GM19467 (cell line): ENCODE data around the gene ZNF660.

Source experiments
- ATAC-seq: cut with Tn5 transposase; IDR thresholded peaks from one replicate; pipeline ENCODE4 v1.9.1; 2021; ENCODE audit warnings: mild to moderate bottlenecking, moderate library complexity; ENCODE audit not compliant: unreplicated experiment

ZNF660 gene

DNA sequence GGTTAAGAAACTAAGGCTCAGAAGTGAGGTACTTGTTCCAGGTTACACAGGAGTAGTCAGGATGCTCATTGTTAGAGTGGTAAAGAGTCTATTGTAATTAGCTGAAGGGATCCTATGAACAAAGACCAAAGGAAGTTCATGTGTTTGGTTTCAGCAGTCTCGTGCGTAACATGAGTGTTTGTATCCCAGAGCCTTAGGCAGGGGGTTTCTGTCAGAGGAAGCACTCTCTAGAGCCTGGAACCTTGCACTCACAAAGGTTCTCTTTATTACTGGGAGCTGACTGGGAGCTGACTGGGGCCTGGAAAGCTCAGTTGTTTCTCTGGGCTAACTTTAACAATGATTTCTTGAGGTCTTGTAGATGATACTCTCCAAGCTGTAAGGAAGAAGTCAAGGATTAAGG is 44.0 kb downstream of the ZNF660 start:
- ATAC-seq, result no peak

DNA sequence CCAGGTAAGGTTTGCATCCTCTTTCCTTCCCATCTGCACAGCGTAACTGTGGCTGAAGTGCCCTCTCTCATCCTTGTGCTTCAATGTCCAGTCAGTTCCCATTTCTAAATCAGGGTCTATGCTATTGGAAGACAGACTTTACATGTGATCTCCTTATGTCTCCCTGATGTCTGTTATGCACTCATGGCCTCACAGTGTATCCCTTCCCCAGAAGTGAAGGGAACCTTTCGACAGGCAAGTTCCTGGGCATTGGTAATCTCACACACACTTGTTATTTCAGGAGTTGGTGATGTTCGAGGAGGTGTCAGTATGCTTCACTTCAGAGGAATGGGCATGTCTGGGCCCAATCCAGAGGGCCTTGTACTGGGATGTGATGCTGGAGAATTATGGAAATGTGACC is 47.4 kb downstream of the ZNF660 start:
- no peak for ATAC-seq

GRCh38 chr3:44642337-44642736 is 57.6 kb downstream of the ZNF660 start:
- ATAC-seq, result no peak

DNA sequence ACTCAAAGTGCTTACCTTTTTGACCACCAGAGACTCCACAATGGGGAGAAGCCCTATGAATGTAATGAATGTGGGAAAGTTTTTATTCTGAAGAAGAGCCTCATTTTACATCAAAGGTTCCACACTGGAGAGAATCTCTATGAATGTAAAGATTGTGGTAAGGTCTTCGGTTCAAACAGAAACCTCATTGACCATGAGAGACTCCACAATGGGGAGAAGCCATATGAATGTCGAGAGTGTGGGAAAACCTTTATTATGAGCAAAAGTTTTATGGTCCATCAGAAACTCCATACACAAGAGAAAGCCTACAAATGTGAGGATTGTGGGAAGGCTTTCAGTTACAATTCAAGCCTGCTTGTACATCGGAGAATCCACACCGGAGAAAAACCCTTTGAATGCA is 58.3 kb downstream of the ZNF660 start:
- ATAC-seq, result no peak

DNA sequence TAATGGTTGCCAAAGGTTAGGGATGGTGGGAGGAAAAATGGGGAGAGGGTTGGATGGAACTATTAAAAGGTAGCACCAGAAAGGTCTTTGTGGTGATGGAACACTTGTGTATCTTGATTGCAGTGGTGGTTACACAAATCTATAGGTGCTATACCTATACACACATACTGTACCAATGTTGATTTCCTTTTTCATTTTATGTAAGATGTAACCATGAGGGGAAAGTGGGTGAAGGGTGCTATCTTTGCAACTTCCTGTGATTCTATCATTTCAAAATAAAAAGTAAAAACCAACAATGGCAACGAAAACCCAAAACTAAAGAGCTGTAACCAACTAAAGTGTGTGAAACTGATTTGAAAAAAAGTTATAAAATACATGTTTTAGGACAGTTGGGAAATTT is 63.0 kb downstream of the ZNF660 start:
- no peak for ATAC-seq

- peak; percentile 96 for ATAC-seq
Observed at GRCh38 chr3:44648564-44649229, 63.9 kb downstream of the ZNF660 start, which contains the start of gene ZNF35. Gene ZNF35, plus strand, starts transcription at chr3:44648732. Its CDS starts 2,336 bp downstream, at chr3:44651068.
